OCI-LY3 (cell line): ENCODE results near the gene CACNA1A.

Experiments
- CTCF ChIP-seq: fragments of 200-600, 300-600 bp; sonication (generic); IDR thresholded peaks from 2 replicates; pipeline ENCODE4 v1.5.1; 2014; ENCODE audit warnings: antibody characterized with exemption, low read length, low read depth
- EZH2phosphoT487 ChIP-seq: fragments of 200-600 bp; shearing (Covaris generic); IDR thresholded peaks from 2 replicates; pipeline ENCODE4 v1.6.1; 2018; ENCODE audit warnings: antibody characterized with exemption, mixed run types, low read depth

DNA sequence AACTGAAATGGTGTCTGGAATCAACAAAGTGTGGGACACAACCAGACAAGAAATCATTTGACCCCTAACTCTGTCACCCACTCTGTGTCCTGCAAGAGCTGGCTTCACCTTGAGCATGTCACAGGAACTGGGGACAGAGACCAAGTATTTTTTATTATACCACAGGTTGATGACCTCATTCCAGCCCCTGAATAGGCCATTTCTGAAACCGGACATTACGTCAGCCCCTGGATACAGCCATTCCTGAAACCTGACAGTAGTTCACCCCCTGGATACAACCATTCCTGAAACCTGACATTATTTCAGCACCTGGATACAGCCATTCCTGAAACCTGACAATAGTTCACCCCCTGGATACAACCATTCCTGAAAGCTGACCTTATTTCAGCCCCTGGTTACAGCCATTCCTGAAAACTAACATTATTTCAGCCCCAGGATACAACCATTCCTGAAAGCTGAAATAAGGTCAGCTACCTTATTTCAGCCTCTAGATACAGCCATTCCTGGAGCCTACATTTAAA is 47.7 kb upstream of the CACNA1A start:
- TF ChIP-seq CTCF: no peak
- TF ChIP-seq EZH2phosphoT487: no peak
